Epidermal melanocyte (primary cell): ENCODE results near the gene ADAD2.
"Not testable (repeated sequence)": the region's sequence is repeated elsewhere in the genome, so short reads cannot be mapped to it uniquely, and the experiment has no call there.

Source experiments
- DNase-seq: peaks from one replicate; pipeline ENCODE4 v3.0.0; 2011; ENCODE audit warnings: low spot score; ENCODE audit not compliant: insufficient read length

The ADAD2 gene

DNA sequence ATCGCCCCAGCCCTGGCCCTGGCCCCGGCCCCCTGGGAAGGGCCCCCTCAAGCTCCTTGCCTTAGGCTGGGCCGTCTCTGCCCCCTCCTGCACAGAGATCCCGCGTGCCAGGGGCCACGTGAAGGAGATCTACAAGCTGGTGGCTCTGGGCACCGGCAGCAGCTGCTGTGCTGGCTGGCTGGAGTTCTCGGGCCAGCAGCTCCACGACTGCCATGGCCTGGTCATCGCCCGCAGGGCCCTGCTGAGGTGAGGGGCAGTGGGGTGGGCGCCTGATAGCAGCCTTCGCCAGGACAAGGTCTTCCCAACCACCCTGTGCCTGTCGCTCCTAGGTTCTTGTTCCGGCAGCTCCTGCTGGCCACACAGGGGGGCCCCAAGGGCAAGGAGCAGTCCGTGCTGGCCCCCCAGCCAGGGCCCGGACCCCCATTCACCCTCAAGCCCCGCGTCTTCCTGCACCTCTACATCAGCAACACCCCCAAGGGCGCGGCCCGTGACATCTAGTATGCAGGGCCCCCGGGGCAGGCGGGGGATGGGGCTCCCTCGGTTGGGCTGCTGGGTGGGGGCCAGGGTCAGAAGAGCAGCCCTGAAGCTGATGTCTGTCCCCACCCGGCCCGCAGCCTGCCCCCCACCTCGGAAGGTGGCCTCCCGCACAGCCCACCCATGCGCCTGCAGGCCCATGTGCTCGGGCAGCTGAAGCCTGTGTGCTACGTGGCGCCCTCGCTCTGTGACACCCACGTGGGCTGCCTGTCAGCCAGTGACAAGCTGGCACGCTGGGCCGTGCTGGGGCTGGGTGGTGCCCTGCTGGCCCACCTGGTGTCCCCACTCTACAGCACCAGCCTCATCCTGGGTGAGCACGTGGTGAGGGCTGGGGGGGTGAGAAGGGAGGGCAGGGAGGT, 4.5 kb downstream of the ADAD2 start:
- no peak for DNase-seq

DNA sequence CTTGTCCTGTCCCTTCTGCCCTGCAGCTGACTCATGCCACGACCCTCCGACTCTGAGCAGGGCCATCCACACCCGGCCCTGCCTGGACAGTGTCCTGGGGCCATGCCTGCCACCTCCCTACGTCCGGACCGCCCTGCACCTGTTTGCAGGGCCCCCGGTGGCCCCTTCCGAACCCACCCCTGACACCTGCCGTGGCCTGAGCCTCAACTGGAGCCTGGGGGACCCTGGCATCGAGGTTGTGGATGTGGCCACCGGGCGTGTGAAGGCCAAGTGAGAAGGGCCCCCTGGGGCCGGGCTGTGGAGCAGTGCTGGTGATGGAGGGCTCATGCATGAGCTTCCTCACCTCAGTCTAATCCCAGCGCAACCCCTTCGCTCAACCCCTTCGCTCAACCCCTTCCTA, 5.1 kb downstream of the ADAD2 start:
- no peak for DNase-seq

DNA sequence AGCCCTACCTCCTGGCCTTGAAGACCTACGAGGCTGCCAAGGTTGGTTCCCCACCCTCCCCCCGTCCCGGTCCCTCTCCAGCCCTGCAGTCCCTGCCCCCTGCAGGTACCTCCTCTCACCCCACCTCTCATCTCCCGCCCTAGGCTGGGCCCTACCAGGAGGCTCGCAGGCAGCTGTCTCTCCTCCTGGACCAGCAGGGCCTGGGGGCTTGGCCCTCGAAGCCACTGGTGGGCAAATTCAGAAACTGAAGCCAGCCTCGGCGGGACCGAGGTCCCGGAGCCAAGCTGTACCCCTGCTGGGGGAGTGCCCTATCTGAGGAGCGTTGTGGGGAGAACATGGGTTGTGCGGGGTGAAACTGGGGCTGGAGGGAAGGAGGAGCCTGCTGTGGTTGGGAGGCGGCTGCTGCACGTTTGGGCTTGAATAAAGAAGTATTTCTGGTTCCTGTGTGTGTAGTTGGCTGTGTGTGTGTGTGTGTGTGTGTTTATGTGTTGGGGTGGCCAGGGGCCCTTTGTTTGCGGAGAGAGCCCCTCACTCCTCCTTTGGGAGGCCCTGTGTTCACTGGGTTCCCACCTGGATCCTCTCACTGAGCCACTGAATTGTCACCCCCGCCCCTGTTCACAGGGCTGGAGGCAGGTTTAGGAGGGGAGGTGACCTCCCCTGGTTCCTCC, 5.9 kb downstream of the ADAD2 start:
- DNase-seq: no peak

DNA sequence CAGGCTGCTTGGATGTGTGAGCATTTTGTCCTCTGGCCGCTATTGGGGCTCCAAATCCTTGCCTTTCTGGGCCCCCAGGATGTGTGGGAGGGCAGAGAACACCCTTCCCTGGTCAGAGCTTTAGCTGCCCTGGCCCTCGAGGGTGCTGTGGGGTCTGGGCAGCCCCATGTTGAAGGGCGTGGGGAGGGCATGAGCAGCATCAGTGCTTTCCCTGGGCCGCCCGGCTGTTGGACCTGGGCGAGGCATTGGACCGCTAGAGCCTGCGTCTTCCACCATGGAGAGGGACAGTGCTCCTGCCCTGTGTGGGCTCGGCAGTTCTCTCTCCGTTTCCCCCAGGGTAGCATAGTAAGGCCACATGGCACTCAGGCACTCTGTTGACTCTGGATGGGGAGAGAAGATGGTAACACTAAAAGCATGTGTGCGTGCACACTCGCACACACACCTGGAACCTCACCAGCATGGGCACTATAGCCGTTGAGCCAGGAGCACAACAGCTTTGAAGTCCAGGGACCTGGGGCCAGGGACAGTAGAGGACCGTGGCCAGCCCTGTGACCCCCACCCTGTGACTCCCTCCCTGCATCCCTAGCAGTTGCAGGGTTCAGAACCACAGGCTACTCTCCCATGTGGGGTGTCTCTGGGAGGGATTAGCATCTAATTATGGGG, 6.6 kb downstream of the ADAD2 start:
- no peak for DNase-seq

DNA sequence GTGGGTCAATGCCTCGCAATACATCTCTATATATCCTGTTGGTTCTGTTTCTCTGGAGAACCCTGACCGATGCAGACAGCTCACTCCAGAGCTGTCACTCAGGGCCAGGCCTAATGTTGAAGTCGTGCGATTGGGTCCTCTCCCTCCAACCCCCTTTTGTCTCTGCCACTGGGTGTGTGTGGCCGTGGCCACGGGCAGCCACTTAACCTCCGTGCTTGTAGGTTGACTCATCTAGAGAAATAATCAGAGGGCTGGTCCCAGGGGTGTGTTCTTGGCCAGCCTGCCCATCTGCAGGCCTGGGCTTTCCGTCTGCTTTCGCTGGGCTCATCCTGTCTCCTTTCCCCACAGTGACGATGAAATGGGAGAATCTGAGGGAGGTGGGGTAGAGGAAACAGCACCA, 7.4 kb downstream of the ADAD2 start:
- no peak for DNase-seq

DNA sequence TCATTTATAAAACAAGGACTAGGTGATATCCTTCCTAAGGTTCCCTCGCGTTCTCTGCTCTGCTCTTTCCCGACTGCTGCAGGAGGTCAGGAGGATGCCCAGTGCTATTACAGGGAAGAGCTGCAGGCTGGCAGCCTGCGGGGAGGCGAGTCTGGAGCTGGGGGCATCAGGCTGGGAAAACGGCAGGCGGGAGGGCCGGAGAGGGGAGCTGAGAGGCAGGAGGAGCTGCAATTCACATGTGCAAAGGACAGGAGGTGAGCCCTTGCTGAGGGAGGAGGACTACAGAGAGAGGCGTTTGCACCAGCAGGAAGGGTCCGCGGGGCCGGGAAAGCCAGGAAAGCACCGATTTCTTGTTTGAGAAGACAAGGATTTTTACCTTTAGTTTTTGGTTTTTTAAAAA, 8.1 kb downstream of the ADAD2 start:
- DNase-seq: no peak

DNA sequence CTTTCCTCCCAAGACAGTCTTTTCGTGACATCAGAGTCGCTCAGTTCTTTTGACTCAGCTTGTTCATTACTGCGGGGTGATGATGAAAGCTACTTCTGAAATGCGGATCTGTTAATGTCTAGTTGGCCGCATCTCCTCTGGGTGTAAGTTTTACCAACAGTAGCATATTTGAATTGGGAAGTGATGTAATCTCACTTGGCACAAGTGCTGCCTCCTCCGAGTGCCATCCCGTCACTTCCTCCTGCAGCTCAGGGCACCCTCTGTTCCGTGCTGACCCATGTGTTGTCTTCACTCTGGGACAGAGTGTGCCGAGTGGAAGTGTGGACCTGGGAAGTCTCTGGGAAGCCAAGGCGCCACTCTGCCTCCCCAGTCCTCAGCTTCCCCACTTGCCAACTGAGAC, 8.9 kb downstream of the ADAD2 start:
- no peak for DNase-seq

DNA sequence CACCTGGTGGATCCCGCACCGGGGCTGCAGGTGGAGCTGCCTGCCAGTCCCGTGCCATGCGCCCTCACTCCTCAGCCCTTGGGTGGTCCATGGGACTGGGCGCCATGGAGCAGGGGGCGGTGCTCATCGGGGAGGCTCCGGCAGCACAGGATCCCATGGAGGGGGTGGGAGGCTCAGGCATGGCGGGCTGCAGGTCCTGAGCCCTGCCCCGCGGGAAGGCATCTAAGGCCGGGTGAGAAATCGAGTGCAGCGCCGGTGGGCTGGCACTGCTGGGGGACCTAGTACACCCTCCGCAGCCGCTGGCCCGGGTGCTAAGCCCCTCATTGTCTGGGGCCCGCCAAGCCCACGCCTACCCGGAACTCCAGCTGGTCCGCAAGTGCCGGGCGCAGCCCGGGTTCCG, 13.6 kb downstream of the ADAD2 start:
- not testable (repeated sequence) for DNase-seq

DNA sequence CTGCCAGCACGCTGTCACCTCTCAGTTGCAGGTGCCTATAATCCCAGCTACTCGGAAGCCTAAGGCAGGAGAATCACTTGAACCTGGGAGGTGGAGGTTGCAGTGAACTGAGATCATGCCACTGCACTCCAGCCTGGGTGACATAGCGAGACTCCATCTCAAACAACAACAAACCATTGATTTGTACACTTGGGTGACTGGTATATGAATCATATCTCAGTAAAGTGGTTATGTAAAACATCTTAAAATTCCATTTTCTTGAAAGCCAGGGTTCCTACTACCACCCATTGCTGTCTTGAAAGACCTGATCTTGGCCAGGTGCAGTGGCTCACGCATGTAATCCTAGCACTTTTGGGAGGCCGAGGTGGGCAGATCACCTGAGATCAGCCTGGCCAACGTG, 14.2 kb downstream of the ADAD2 start:
- DNase-seq: not testable (repeated sequence)

DNA sequence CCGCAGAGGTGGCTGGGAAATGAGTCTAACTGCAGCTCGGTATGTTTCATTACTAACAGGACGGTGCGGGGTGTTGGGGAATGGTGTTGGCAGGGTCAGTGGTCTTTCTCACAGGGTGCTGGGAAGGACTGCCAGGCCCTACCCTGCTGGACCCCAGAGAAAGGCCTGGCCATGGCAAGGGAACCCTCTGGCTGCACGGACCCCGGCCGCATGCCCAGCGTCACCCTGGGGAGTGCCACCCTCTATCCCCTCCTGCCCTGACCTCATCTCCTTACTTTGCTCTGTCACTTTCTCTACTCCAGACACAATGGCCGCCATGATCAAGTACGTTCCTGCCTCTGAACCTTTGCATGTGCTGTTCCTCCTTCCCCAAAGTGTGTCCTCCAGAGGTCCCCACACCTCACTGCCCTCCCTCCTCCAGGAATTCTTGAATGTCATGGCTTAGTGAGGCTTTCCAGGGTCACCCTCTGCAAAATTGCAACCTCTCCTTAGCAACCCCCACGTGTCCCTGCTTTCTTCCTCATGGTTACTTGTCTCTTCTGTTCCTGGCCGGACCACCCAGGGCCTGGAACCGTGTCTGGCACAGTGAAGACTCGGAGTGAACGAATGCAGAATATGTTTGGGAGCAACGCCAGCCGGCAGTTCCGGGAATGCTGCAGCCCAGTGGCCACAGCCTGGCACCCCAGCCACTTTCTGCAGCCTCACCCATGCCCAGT, 15.2 kb downstream of the ADAD2 start:
- DNase-seq: no peak

DNA sequence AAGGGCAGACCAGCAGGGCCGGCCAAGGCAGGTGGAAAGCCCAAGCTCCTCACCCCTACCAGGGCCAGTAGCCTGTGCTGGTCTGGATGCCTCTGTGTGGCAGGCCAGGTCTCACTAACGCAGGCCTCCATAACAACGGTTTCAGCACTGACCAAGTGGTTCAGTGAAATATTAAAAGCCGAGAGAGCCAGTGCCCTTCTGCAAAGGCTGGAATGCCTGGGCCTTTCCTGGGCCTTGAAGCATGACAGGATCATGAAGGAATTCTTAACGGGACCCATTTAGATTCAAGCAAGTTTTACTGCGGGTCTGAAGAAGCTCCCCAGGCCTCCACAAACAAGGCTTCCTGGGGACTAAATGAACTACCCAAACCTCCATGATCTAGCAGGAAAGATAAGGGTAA, 16.3 kb downstream of the ADAD2 start:
- DNase-seq: no peak

DNA sequence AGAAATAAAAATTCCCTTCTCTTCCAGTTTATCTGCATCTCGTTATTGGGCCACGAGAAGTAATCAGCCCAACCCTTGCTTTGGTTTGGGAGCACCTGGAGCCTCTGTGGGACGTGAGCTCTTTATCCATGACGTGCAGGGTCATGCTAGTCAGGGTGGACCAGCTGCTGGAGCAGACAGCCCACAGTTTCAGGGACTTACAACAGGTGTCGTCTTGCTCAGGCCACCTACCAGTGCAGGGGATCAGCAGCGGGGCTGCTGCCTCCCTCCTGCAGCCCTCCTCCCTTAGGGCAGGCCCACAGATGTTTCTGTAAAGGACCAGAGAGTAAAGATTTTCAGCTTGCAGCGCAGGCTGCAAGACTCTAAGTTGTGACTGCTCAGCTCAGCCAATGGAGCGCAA, 16.9 kb downstream of the ADAD2 start:
- DNase-seq: no peak

DNA sequence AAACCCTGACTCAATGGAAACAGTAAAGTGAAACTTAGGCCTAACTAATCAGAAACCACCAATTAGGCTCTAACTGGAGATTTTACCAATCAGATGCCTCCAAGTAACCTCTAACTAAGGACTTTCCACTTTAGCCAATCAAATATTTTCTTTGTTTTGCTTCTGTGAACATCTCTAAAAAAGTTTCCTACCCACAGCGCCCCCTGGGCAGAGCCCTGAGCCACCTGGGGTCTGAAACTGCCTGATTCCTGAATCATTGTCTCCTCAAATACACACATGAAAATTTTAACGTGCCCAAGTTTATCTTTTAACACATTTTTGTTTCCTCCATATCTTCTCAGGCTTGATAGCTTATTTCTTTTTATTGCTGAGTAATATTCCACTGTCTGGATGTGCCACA, 19.0 kb downstream of the ADAD2 start:
- DNase-seq: no peak

DNA sequence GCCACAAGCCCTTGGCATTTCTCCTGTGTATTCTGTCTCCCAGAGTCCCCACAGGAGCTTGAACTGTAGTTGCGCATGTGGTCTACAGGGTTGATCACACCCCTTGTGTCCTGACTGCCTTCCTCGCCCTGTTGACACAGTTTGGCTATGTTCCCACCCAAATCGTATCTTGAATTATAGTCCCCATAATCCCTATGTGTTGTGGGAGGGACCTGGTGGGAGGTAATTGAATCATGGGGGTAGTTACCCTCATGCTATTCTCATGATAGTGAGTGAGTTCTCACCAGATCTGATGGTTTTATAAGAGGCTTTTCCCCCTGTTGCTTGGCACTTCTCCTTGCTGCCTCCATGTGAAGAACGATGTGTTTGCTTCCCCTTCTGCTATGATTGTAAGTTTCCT, 21.2 kb downstream of the ADAD2 start:
- DNase-seq: no peak

DNA sequence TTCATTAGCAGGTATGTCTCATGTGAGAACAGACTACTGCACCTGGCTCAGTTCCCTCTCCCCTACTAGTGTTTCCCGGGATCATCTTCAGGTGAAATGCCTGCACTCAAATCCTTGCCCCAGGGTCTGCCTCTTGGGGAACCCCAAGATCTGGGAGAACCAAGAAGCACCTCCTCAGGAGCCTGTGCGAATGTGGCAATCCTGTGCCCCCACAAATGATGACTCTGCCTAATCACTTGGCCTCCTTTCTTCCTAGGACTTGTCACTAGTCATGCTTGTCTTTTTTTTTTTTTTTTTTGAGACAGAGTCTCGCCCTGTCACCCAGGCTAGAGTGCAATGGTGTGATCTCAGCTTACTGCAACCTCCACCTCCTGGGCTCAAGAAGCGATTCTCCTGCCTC, 21.7 kb downstream of the ADAD2 start:
- no peak for DNase-seq

DNA sequence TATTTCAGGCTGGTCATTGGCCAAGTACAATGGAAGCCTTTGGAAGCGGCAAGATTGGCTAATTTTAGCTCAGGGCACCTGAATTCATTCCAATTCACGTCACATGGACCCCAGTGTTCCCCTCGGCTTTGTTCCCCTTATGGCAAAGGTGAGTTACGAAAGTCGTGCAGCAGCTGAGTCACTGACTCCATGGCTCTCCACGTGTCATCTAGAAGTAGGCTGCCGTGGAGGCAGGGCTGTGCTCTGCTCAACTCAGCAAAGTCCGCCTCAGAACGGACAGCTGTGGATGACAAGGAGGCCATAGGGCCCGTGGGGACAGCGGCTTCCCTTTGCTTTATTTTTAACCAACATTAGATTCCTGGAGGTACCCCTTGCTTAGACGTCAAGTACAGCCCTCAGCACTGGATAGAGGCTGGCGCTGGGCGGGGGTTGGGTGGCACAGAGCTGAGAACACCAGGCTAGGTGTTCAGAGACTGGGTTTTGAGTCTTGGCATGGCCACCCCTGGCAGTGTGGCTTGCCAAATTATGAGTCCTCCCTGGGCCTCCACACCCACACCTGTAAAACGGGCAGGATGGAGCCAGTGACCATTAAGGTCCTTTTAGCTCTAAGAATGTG, 23.6 kb downstream of the ADAD2 start:
- DNase-seq: no peak

DNA sequence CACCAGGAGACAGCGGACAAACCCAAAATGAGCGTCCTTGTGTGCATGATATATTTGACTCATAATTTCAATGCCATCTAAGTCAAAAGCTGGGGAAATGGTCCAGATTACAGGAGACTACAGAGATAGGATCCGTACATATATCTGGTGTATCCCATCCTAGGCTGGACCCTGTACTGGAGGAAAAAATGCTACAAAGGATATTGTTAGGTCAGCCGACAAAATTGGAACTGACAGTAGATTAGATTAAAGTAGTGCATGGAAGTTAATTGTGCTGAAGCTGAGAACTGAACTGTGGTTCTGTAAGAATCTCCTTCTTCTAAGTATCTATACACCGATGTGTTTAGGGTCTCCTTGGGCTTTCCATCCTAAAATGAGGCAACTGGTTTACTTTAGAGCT, 24.6 kb downstream of the ADAD2 start:
- no peak for DNase-seq

DNA sequence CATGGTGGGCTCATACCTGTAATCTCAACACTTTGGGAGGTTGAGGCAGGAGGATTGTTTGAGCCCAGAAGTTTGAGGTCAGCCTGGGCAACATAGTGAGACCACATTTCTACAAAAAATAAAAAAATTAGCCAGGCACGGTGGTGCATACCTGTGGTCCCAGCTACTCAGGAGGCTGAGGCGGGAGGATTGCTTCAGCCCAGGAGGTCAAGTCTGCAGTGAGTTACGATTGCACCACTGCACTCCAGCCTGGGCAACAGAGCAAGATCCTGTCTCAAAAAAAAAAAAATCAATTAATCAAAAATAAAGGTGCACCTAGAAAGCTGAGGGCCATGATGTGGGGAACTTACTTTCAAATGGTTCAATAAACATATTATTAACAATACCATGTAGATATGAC, 25.2 kb downstream of the ADAD2 start:
- DNase-seq: not testable (repeated sequence)

DNA sequence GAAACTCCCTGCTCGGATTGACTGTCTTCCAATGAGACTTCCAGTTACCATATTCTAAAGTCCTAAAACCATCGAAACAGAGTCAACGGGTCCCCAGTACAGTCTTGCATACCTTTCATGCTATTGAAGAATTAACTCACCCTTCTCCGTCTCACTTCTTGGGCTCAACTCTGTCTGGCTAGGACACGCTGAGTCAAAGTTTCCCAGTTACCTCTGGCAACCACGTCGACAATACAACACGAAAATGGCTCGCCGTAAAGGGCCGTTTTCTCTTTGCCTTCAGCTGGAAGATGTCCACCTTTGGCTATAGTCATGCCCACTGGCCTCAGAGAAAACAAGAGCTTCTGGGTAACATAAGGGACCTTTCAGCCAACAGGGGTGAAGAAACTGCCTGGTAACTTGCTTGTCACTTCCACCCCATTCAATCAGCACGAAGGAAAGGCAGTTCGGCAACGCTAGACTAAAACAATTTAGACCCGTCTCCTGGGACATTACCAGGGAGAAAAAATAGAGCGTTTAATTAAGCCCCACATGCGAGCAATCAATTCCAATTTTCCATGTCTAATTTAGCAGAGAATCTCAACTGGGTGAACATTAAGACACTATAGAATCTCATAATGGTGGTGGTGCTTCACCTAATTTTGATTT, 27.3 kb downstream of the ADAD2 start:
- no peak for DNase-seq

DNA sequence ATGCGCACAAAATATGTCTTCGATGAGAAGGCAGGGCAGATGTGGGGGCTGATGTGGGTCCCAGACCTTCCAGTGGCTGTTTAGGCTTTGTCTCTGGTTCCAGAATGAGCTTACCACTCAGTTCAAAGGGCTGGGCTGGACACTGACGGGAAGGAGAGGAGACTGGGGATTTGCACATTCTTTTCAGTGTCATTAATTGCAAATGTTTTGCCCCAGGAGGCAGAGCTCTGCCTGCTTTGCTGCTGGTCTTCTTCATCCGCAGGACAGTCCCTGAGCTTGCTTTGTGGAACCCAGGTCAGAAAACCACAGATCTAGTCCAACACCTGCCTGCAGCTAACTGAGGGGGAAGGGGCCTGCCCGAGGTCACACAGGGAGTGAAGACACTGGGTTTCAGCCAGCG, 28.0 kb downstream of the ADAD2 start:
- DNase-seq: no peak

DNA sequence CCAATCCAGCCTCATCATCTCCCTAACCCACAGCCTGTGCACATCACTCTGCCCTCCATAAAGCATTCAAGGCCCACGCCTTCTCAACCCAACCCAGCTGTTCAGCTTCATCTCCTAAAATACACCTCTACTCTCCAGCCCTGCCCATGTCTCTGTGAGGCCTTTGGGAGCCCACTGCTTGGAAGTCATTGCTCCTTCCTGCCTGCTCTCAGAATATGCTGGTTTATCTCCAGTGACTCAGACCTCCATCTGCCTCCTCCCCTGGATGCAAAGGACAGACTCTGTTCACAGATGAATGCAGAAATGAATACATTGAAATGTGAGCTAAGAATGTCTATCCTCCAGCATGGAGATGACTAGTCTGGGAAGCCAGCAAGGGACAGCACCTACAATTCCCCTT, 29.9 kb downstream of the ADAD2 start:
- no peak for DNase-seq
